ENCODE measurements around the gene ADGRG4. TPM values are rescaled to one million over a fixed set of nuclear protein-coding genes. Genes with fewer than 3 reads are reported as not detected.

ADGRG4 gene
- total RNA-seq, 1 experiment from 2014 or later, result not detected

DNA sequence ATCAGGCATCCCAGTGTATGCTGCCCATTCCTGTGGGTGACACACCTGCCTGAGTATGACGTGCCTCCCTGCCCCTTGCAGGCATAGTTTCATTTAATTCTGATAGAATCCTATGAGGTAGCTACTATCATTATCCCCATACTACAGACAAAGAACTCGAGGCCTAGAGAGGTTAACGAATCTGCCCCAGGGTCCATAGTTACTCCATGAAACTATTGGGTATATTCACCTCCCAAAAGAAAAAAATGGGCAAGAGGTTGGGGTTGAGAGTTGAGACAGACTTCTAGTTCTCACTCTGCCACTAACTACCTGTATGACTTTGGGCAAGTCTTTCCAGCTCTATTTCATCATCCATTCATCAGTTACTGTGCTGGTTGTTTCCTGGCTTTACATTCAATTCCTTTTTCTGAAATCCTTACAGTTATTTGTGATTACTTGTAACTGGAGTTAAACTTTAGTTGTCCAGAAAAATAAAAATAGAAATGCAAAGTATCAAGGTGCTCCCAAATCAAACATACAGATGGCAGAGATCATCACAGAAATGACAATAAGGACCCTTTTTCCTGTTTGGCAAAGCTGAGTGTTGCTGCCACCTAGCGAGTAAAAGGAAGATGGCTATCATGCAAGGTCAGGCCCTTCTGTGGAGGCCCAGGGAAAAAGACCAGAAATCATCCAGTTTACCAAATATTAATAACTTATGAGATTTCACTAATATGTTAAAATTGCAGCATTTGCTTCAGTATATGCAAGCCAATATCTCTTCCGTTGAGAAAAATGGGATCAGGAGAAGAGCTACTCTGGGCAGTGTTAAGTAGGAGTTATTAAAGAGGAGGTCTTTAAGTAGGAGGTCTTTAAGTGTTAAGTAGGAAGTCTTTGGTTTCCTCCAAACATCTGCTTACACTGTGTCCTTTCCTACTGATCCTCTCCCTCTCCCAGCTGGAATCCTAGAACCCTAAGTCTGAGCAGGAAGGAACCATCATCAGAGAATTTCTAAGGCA, 32.4 kb upstream of the ADGRG4 start:
- Histone ChIP-seq H3K79me2 (ENCODE audit: low read length) (no peaks in the 10 kb centered on the region), H3K36me3 (ENCODE audit: low read depth, low read length) (no peaks in the 10 kb centered on the region), H2AFZ (ENCODE audit: low read length) (no peak overlapping the region), H3K9me3 (ENCODE audit: low read length) (no peaks in the 10 kb centered on the region), H3K27me3 (ENCODE audit: low read length) (no peaks in the 10 kb centered on the region), H3K4me1 (ENCODE audit: insufficient read depth, low read length) (no peaks in the 10 kb centered on the region), H3F3A (ENCODE audit: low read length, unreplicated experiment) (no peaks in the 10 kb centered on the region), H3K9ac (ENCODE audit: low read length) (no peak overlapping the region), H3K9me2 (replicated peaks; ENCODE audit: low read length) (no peaks in the 10 kb centered on the region), H3K27ac (ENCODE audit: low read length) (no peak overlapping the region), H3K4me2 (ENCODE audit: low read length) (no peak overlapping the region), H4K20me1 (ENCODE audit: low read length) (no peaks in the 10 kb centered on the region), H3K4me3 (ENCODE audit: low read length) (no peak overlapping the region)
- ChIA-PET POLR2A (ENCODE audit: unreplicated experiment) (interaction anchor here (0.7 kb wide), 1 partner anchor 229 kb away, joined by 3 read pairs; the partner anchor contains the start of gene HTATSF1), CTCF (interaction anchor here (0.6 to 1.1 kb wide), 2 partner anchors 49 to 240 kb away, joined by 3 read pairs; no protein-coding TSS in a partner anchor)
- TF ChIP-seq, protein P1, sequence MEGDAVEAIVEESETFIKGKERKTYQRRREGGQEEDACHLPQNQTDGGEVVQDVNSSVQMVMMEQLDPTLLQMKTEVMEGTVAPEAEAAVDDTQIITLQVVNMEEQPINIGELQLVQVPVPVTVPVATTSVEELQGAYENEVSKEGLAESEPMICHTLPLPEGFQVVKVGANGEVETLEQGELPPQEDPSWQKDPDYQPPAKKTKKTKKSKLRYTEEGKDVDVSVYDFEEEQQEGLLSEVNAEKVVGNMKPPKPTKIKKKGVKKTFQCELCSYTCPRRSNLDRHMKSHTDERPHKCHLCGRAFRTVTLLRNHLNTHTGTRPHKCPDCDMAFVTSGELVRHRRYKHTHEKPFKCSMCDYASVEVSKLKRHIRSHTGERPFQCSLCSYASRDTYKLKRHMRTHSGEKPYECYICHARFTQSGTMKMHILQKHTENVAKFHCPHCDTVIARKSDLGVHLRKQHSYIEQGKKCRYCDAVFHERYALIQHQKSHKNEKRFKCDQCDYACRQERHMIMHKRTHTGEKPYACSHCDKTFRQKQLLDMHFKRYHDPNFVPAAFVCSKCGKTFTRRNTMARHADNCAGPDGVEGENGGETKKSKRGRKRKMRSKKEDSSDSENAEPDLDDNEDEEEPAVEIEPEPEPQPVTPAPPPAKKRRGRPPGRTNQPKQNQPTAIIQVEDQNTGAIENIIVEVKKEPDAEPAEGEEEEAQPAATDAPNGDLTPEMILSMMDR (conservative IDR thresholded peaks at IDR 0.05; ENCODE audit: low read depth, low read length), result peak; percentile 87
- no peak for TF ChIP-seq EZH2phosphoT487 (IDR thresholded peaks at IDR 0.05; ENCODE audit: borderline replicate concordance, low read length)
- no TSS peak for BruUV-seq (replicated peaks)
- intact Hi-C loops (cut with micrococcal nuclease), result loop anchor here (1.0 to 10.0 kb wide), 5 partner anchors 56 to 426 kb away; no protein-coding TSS in a partner anchor
- ATAC-seq (peak; percentile 71), DNase-seq (peak; percentile 67)

- Histone ChIP-seq H3K79me2 (ENCODE audit: low read length) (no peaks in the 10 kb centered on the region), H3F3A (ENCODE audit: low read length, unreplicated experiment) (no peaks in the 10 kb centered on the region), H3K4me1 (ENCODE audit: insufficient read depth, low read length) (no peaks in the 10 kb centered on the region), H3K27me3 (ENCODE audit: low read length) (no peaks in the 10 kb centered on the region), H3K4me2 (ENCODE audit: low read length) (no peak overlapping the region), H3K4me3 (ENCODE audit: low read length) (no peak overlapping the region), H3K9me2 (replicated peaks; ENCODE audit: low read length) (no peaks in the 10 kb centered on the region), H3K36me3 (ENCODE audit: low read depth, low read length) (no peaks in the 10 kb centered on the region), H3K9ac (ENCODE audit: low read length) (no peak overlapping the region), H4K20me1 (ENCODE audit: low read length) (no peaks in the 10 kb centered on the region), H2AFZ (ENCODE audit: low read length) (no peak overlapping the region), H3K9me3 (ENCODE audit: low read length) (no peaks in the 10 kb centered on the region), H3K27ac (ENCODE audit: low read length) (no peak overlapping the region)
- POLR2A ChIA-PET (ENCODE audit: unreplicated experiment), result no interaction called here
- no peak for TF ChIP-seq EZH2phosphoT487 (IDR thresholded peaks at IDR 0.05; ENCODE audit: borderline replicate concordance, low read length)
- TF ChIP-seq, protein P1 (conservative IDR thresholded peaks at IDR 0.05; ENCODE audit: low read depth, low read length), result no peak
- no peak for TF ChIP-seq EZH2 (IDR thresholded peaks at IDR 0.05; ENCODE audit: low read length, unreplicated experiment)
- no TSS peak for BruUV-seq (replicated peaks)
- CTCF ChIA-PET, result interaction anchor here (0.6 kb wide), 1 partner anchor 86 kb away, joined by 3 read pairs; no protein-coding TSS in a partner anchor
- intact Hi-C loops (cut with micrococcal nuclease), result loop anchor here (5.0 to 10.0 kb wide), 2 partner anchors 58 to 425 kb away; no protein-coding TSS in a partner anchor
- DNase-seq, result no peak
- ATAC-seq, result no peak
Observed at GRCh38 chrX:136269921-136270320, 30.8 kb upstream of the ADGRG4 start.

Data from PC-3 (cell line).